ENCODE data around the gene ARFGAP1. TPM values are rescaled to one million over a fixed set of nuclear protein-coding genes. Genes with fewer than 3 reads are reported as not detected.

The ARFGAP1 gene
- total and polyA plus RNA-seq, 2 of the 8 experiments (the other 6 are each of a cell fraction or from before 2014, with no cell fraction given): 93.7 to 100 TPM

DNA sequence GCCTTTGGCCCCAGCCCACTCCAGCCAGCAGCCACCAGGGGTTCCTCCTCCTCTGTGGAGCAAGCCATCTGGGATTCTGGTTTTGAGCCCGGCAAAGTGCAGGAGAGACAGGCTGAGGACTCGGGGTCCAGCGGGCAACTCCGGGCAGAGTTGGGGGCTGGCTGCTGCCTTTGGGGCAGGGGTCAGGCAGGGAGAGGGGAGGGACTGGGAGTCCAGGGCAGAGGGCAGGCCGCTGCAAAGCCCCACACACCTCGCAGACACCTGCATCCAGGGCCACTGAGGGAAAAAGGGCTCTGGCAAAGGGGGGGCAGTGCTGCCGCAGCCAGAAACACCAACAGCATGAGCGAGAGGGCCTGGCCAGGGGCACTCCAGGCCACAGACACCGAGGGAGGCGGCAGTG lies 28.1 kb upstream of the ARFGAP1 start:
- Histone ChIP-seq H3K18ac (ENCODE audit: extremely low read depth, low read length) (no peak overlapping the region), H2BK15ac (ENCODE audit: low read length) (no peak overlapping the region), H2BK5ac (ENCODE audit: low read depth, low read length) (no peak overlapping the region), H3K27me3 (replicated peaks in 1 of 4; ENCODE audit: control insufficient read depth in 3 of 4, extremely low read depth in 1 of 4, insufficient read depth in 3 of 4, low read length in 3 of 4) (no peaks in the 10 kb centered on the region; a peak in 2 of 7 replicates), H3K27ac (ENCODE audit: low read depth, low read length) (no peak overlapping the region), H3K9ac (replicated peaks in 1 of 4; ENCODE audit: extremely low read depth in 1 of 4, low read depth in 3 of 4, low read length in 3 of 4) (no peak overlapping the region), H2BK20ac (ENCODE audit: low read length) (no peak overlapping the region), H3K4me1 (replicated peaks in 1 of 4; ENCODE audit: control insufficient read depth in 3 of 4, insufficient read depth in 4 of 4, low read length in 3 of 4) (peaks cover 0 to 20% (median 12%) of the 10 kb centered on the region in 4 experiments; a peak in 4 of 7 replicates), H2BK12ac (ENCODE audit: low read depth, low read length) (no peak overlapping the region), H3K36me3 (ENCODE audit: control insufficient read depth in 2 of 4, insufficient read depth in 4 of 4, low read length in 3 of 4) (no peaks in the 10 kb centered on the region), H2AFZ (ENCODE audit: low read length) (no peak overlapping the region), H3K4me3 (ENCODE audit: extremely low read depth in 1 of 4, insufficient read depth in 2 of 4, low read depth in 3 of 4, low read length in 4 of 4) (no peak overlapping the region), H4K20me1 (replicated peaks in 1 of 2; ENCODE audit: control insufficient read depth in 1 of 2, insufficient read depth in 2 of 2, low read length in 2 of 2) (no peaks in the 10 kb centered on the region), H3K4ac (replicated peaks; ENCODE audit: insufficient read length, low read depth, low read length) (no peak overlapping the region), H2BK120ac (replicated peaks; ENCODE audit: low read depth, low read length) (no peak overlapping the region), H3K56ac (replicated peaks; ENCODE audit: insufficient read length, low read depth, low read length) (no peak overlapping the region), H3K79me1 (ENCODE audit: low read depth, low read length) (no peaks in the 10 kb centered on the region), H4K91ac (replicated peaks; ENCODE audit: insufficient read length, low read length) (no peak overlapping the region), H3K14ac (ENCODE audit: insufficient read length) (no peak overlapping the region), H2AK5ac (ENCODE audit: low read depth, low read length) (no peak overlapping the region), H3K23ac (ENCODE audit: insufficient read length) (no peak overlapping the region), H4K8ac (ENCODE audit: extremely low read depth, insufficient read depth, low read length) (no peak overlapping the region), H3K4me2 (ENCODE audit: insufficient read depth in 1 of 2, low read depth in 2 of 2, low read length in 2 of 2) (no peak overlapping the region), H3K79me2 (ENCODE audit: control insufficient read depth in 1 of 2, insufficient read depth in 2 of 2, low read length in 2 of 2) (no peaks in the 10 kb centered on the region), H3K9me3 (ENCODE audit: insufficient read depth in 2 of 2, low read depth in 1 of 2, low read length in 1 of 2) (no peaks in the 10 kb centered on the region), H4K5ac (ENCODE audit: insufficient read length, low read depth, low read length) (no peak overlapping the region), H3K23me2 (ENCODE audit: low read depth, low read length) (no peaks in the 10 kb centered on the region)
- 96% methylated on average over 9 of the region's 10 CpGs; no CpG with 5 or more reads in 1 of the 2 experiments for WGBS, 2 experiments (ENCODE audit: extremely low coverage in 1 of 2, insufficient coverage in 1 of 2, insufficient read length in 1 of 2, insufficient replicate concordance in 2 of 2, low coverage in 1 of 2, low lambda C conversion rate in 2 of 2, missing lambda C conversion rate in 1 of 2)
- no peak for DNase-seq (ENCODE audit: low read depth in 1 of 2, low spot score in 2 of 2)
- FAIRE-seq: no peak
- ChIA-PET POLR2A (ENCODE audit: partially characterized antibody) (interaction anchor here (1.2 to 2.4 kb wide), 3 partner anchors 9 to 10 kb away, joined by 3 to 10 read pairs (median 4); partner anchors contain the start of genes BIRC7 and NKAIN4), CTCF (ENCODE audit: partially characterized antibody) (interaction anchor here (0.8 to 7.0 kb wide), 7 partner anchors 8 to 47 kb away, joined by 3 to 103 read pairs (median 5); no protein-coding TSS in a partner anchor)
- no peak for TF ChIP-seq RAD21 (IDR thresholded peaks at IDR 0.05 in 1 of 2, conservative IDR thresholded peaks at IDR 0.05 in 1 of 2; ENCODE audit: low read depth in 2 of 2, low read length in 2 of 2)
- TF ChIP-seq BCL11A (IDR thresholded peaks at IDR 0.05; ENCODE audit: low read depth in 2 of 2, low read length in 2 of 2): no peak
- no peak for TF ChIP-seq SP4 (IDR thresholded peaks at IDR 0.05; ENCODE audit: low read length)
- TF ChIP-seq TEAD4 (IDR thresholded peaks at IDR 0.05; ENCODE audit: low read depth, low read length): no peak
- no peak for TF ChIP-seq CREB1 (IDR thresholded peaks at IDR 0.05)
- TF ChIP-seq RXRA (IDR thresholded peaks at IDR 0.05; ENCODE audit: insufficient read depth, low read depth, low read length): no peak
- no peak for TF ChIP-seq SP2 (IDR thresholded peaks at IDR 0.05; ENCODE audit: low read length)
- TF ChIP-seq USF2 (IDR thresholded peaks at IDR 0.05; ENCODE audit: low read length): no peak
- TF ChIP-seq GABPA (IDR thresholded peaks at IDR 0.05; ENCODE audit: borderline replicate concordance, insufficient read depth, low read length): no peak
- no peak for TF ChIP-seq POLR2A (IDR thresholded peaks at IDR 0.05; ENCODE audit: control extremely low read depth in 1 of 2, low read depth in 2 of 2, low read length in 2 of 2)
- no peak for TF ChIP-seq ZNF274 (IDR thresholded peaks at IDR 0.05; ENCODE audit: borderline replicate concordance, extremely low read depth, low read length)
